NCI-H226 (cell line): ENCODE data around the gene PTX4.

Experiments used
- DNase-seq: peaks from one replicate; pipeline ENCODE4 v3.0.0-alpha.2; 2015

Gene PTX4

GRCh38 chr16:1458336-1458976, 30.3 kb downstream of the PTX4 start:
- no peak for DNase-seq

- no peak for DNase-seq
Measured at GRCh38 chr16:1457489-1458245, 31.1 kb downstream of the PTX4 start.

- DNase-seq: no peak
Measured at GRCh38 chr16:1456951-1457350, 31.8 kb downstream of the PTX4 start.

- no peak for DNase-seq
Measured at GRCh38 chr16:1455190-1456171, 33.3 kb downstream of the PTX4 start.

- no peak for DNase-seq
Measured at GRCh38 chr16:1454561-1454960, 34.2 kb downstream of the PTX4 start.

- no peak for DNase-seq
Measured at GRCh38 chr16:1453316-1453715, 35.4 kb downstream of the PTX4 start.

- DNase-seq: no peak
Measured at GRCh38 chr16:1452530-1452929, 36.2 kb downstream of the PTX4 start.

GRCh38 chr16:1451702-1452392, 36.9 kb downstream of the PTX4 start:
- DNase-seq: no peak

- no peak for DNase-seq
Measured at GRCh38 chr16:1450841-1451240, 37.9 kb downstream of the PTX4 start.

- DNase-seq: no peak
Measured at GRCh38 chr16:1450218-1450617, 38.5 kb downstream of the PTX4 start.

- DNase-seq: no peak
Measured at GRCh38 chr16:1449201-1449788, 39.4 kb downstream of the PTX4 start.

- no peak for DNase-seq
Measured at GRCh38 chr16:1448536-1449116, 40.1 kb downstream of the PTX4 start.

- DNase-seq: no peak
Measured at GRCh38 chr16:1447965-1448364, 40.8 kb downstream of the PTX4 start.

GRCh38 chr16:1446296-1447080, 42.3 kb downstream of the PTX4 start:
- no peak for DNase-seq

GRCh38 chr16:1445518-1446203, 43.1 kb downstream of the PTX4 start:
- no peak for DNase-seq

- no peak for DNase-seq
Measured at GRCh38 chr16:1444730-1445517, 43.8 kb downstream of the PTX4 start.

- no peak for DNase-seq
Measured at GRCh38 chr16:1443980-1444729, 44.6 kb downstream of the PTX4 start, which contains the start of gene CCDC154. TSS of gene CCDC154 (minus strand) at chr16:1444556. CDS start at chr16:1444322, 234 bp downstream.

- no peak for DNase-seq
Measured at GRCh38 chr16:1443403-1443973, 45.3 kb downstream of the PTX4 start.
